H9 (cell line): Measurements from ENCODE around the gene MRPL16. TPM values are rescaled to one million over a fixed set of nuclear protein-coding genes. Genes with fewer than 3 reads are reported as not detected.
"Not testable (repeated sequence)": the region's sequence is repeated elsewhere in the genome, so short reads cannot be mapped to it uniquely, and the experiment has no call there.

Experiments used
- DNase-seq: peaks from one replicate; pipeline ENCODE4 v3.0.0-alpha.2; 2017
- H2AFZ ChIP-seq: one replicate; pipeline ENCODE4 v1.6.1; 2013; ENCODE audit warnings: mild to moderate bottlenecking, low read length, control low read depth, moderate library complexity
- H2AK5ac ChIP-seq: 2 replicates; pipeline ENCODE4 v1.6.1; 2013; ENCODE audit warnings: low read length, control low read depth, mixed read lengths; ENCODE audit not compliant: insufficient read length
- H2BK120ac ChIP-seq: one replicate; pipeline ENCODE4 v1.6.1; 2013; ENCODE audit warnings: low read depth, mild to moderate bottlenecking, low read length, control low read depth, inconsistent platforms; ENCODE audit not compliant: poor library complexity, severe bottlenecking
- H2BK12ac ChIP-seq: 2 replicates; pipeline ENCODE4 v1.6.1; 2013; ENCODE audit warnings: low read length, control low read depth, mixed read lengths, low read depth; ENCODE audit not compliant: insufficient read length
- H2BK15ac ChIP-seq: 2 replicates; pipeline ENCODE4 v1.6.1; 2013; ENCODE audit warnings: low read depth, low read length, control low read depth
- H2BK20ac ChIP-seq: one replicate; pipeline ENCODE4 v1.6.1; 2013; ENCODE audit warnings: low read depth, mild to moderate bottlenecking, low read length, control low read depth, inconsistent platforms; ENCODE audit not compliant: poor library complexity, severe bottlenecking
- H2BK5ac ChIP-seq: 2 replicates; pipeline ENCODE4 v1.6.1; 2013; ENCODE audit warnings: low read length, control low read depth, mixed read lengths; ENCODE audit not compliant: insufficient read length
- H3K14ac ChIP-seq: 2 replicates; pipeline ENCODE4 v1.6.1; 2013; ENCODE audit warnings: low read length, control low read depth; ENCODE audit not compliant: insufficient read depth
- H3K18ac ChIP-seq: 2 replicates; pipeline ENCODE4 v1.6.1; 2013; ENCODE audit warnings: low read depth, mild to moderate bottlenecking, mixed read lengths, low read length, control low read depth; ENCODE audit not compliant: insufficient read length
- H3K23ac ChIP-seq: 2 replicates; pipeline ENCODE4 v1.6.1; 2013; ENCODE audit warnings: low read length, control low read depth, mixed read lengths, low read depth; ENCODE audit not compliant: insufficient read length
- H3K23me2 ChIP-seq: 2 replicates; pipeline ENCODE4 v1.6.1; 2013; ENCODE audit warnings: low read depth, mild to moderate bottlenecking, mixed read lengths, low read length, control low read depth; ENCODE audit not compliant: insufficient read length, poor library complexity, severe bottlenecking
- H3K27ac ChIP-seq: 2 replicates; pipeline ENCODE4 v1.5.1; 2013; ENCODE audit warnings: low read length, control low read depth, mixed read lengths, low read depth; ENCODE audit not compliant: insufficient read length
- H3K27me3 ChIP-seq: 2 replicates; pipeline ENCODE4 v1.6.1; 2013; ENCODE audit warnings: low read length, control low read depth, inconsistent platforms; ENCODE audit not compliant: insufficient read depth
- H3K4ac ChIP-seq: 2 replicates; pipeline ENCODE4 v1.6.1; 2013; ENCODE audit warnings: low read depth, mild to moderate bottlenecking, control low read depth, inconsistent platforms, low read length, moderate library complexity
- H3K4me1 ChIP-seq: 2 replicates; pipeline ENCODE4 v1.6.1; 2013; ENCODE audit warnings: low read length, control low read depth, inconsistent platforms; ENCODE audit not compliant: insufficient read depth
- H3K4me2 ChIP-seq: 2 replicates; pipeline ENCODE4 v1.6.1; 2013; ENCODE audit warnings: low read length, control low read depth, mixed read lengths; ENCODE audit not compliant: insufficient read length, insufficient read depth
- H3K56ac ChIP-seq: 2 replicates; pipeline ENCODE4 v1.6.1; 2013; ENCODE audit warnings: low read depth, mild to moderate bottlenecking, mixed read lengths, low read length, control low read depth; ENCODE audit not compliant: insufficient read length
- H3K79me1 ChIP-seq: 2 replicates; pipeline ENCODE4 v1.6.1; 2013; ENCODE audit warnings: low read depth, mild to moderate bottlenecking, moderate library complexity, low read length, control low read depth, inconsistent platforms; ENCODE audit not compliant: insufficient read depth, poor library complexity, severe bottlenecking
- H3K79me2 ChIP-seq: 2 replicates; pipeline ENCODE4 v1.6.1; 2013; ENCODE audit warnings: low read length, control low read depth, inconsistent platforms; ENCODE audit not compliant: insufficient read depth
- H3K9ac ChIP-seq: 2 replicates; pipeline ENCODE4 v1.6.1; 2013; ENCODE audit warnings: low read length, control low read depth, mixed read lengths; ENCODE audit not compliant: insufficient read length; ENCODE audit errors: extremely low read depth
- H3K9me3 ChIP-seq: one replicate; pipeline ENCODE4 v1.6.1; 2013; ENCODE audit warnings: low read depth, low read length, inconsistent platforms; ENCODE audit not compliant: control insufficient read depth
- H3T11ph ChIP-seq: one replicate; pipeline ENCODE4 v1.6.1; 2013; ENCODE audit warnings: mild to moderate bottlenecking, low read length, control low read depth, inconsistent platforms
- H4K20me1 ChIP-seq: one replicate; pipeline ENCODE4 v1.6.1; 2013; ENCODE audit not compliant: control insufficient read depth, insufficient read length, insufficient read depth
- H4K5ac ChIP-seq: 2 replicates; pipeline ENCODE4 v1.6.1; 2013; ENCODE audit warnings: low read depth, mild to moderate bottlenecking, mixed read lengths, low read length, control low read depth; ENCODE audit not compliant: insufficient read length
- H4K8ac ChIP-seq: replicated peaks from 2 replicates; pipeline ENCODE4 v1.6.1; 2013; ENCODE audit warnings: low read length, control low read depth, mixed read lengths, low read depth; ENCODE audit not compliant: insufficient read length
- H4K91ac ChIP-seq: 2 replicates; pipeline ENCODE4 v1.6.1; 2013; ENCODE audit warnings: low read depth, mild to moderate bottlenecking, moderate library complexity, mixed read lengths, low read length, control low read depth; ENCODE audit not compliant: insufficient read length
- H3K27ac Mint-ChIP-seq, 3 experiments: 2 replicates in 2 of 3; 3 replicates in 1 of 3; pipeline ENCODE4 v1.8.0; 2020 to 2021; ENCODE audit warnings: mixed read lengths in 3 of 3, mild to moderate bottlenecking in 1 of 3, moderate library complexity in 1 of 3
- H3K27me3 Mint-ChIP-seq: 2 replicates; pipeline ENCODE4 v1.8.0; 2021; ENCODE audit warnings: low read depth, mild to moderate bottlenecking, moderate library complexity, mixed read lengths
- H3K36me3 Mint-ChIP-seq, 3 experiments: 2 replicates in 2 of 3; 3 replicates in 1 of 3; pipeline ENCODE4 v1.8.0; 2020 to 2021; ENCODE audit warnings: low read depth in 3 of 3, mixed read lengths in 3 of 3; ENCODE audit not compliant: insufficient read depth in 1 of 3
- H3K4me1 Mint-ChIP-seq, 2 experiments: 2 replicates each; pipeline ENCODE4 v1.8.0; 2020; ENCODE audit warnings: mixed read lengths in 2 of 2
- H3K4me3 Mint-ChIP-seq, 2 experiments: 2 replicates in 1 of 2; 3 replicates in 1 of 2; pipeline ENCODE4 v1.8.0; 2020 to 2021; ENCODE audit warnings: mild to moderate bottlenecking in 2 of 2, mixed read lengths in 2 of 2, moderate library complexity in 1 of 2
- H3K9me3 Mint-ChIP-seq, 2 experiments: 2 replicates in 1 of 2; 3 replicates in 1 of 2; pipeline ENCODE4 v1.8.0; 2020; ENCODE audit warnings: mild to moderate bottlenecking in 2 of 2, mixed read lengths in 2 of 2, moderate library complexity in 1 of 2
- CTCF ChIP-seq: fragments of 200-600 bp; sonication (generic); conservative IDR thresholded peaks from 3 replicates; pipeline ENCODE4 v1.8.0; 2021; ENCODE audit warnings: antibody characterized with exemption, mild to moderate bottlenecking
- WGBS: extraction: QIAGEN DNeasy Blood & Tissue Kit; methylation state at CpG from one replicate; pipeline ENCODE4 v1.1.7; 2013; ENCODE audit warnings: missing lambda C conversion rate, low lambda C conversion rate, mixed read lengths; ENCODE audit not compliant: insufficient read length; ENCODE audit errors: extremely low coverage; 5-methylcytosine and 5-hydroxymethylcytosine counted together
- total RNA-seq: library from RNA; stranded (reverse); gene quantifications from 2 replicates; pipeline ENCODE4 v1.2.1, GENCODE V29; 2021

Gene MRPL16
- total RNA-seq, 1 experiment from 2014 or later = 87.1 TPM

GRCh38 chr11:59849129-59849528 is 38.6 kb upstream of the MRPL16 start:
- no peaks in the 10 kb centered on the region for H4K20me1 ChIP-seq
- no peak overlapping the region for H2BK120ac ChIP-seq
- H3K4me1 ChIP-seq = 0 out of 2 replicates have a peak, but pooled peaks cover 3% of the 10 kb centered on the region
- H2BK5ac ChIP-seq = no peak overlapping the region
- no peak overlapping the region for H2BK12ac ChIP-seq
- no peaks in the 10 kb centered on the region for H3K79me1 ChIP-seq
- no peak overlapping the region for H2BK20ac ChIP-seq
- no peak overlapping the region for H3T11ph ChIP-seq
- no peak overlapping the region for H2BK15ac ChIP-seq
- no peak overlapping the region for H3K14ac ChIP-seq
- no peak for DNase-seq
- Mint-ChIP-seq H3K4me3 (no peak overlapping the region), H3K9me3 (no peaks in the 10 kb centered on the region), H3K27me3 (no peaks in the 10 kb centered on the region), H3K36me3 (no peaks in the 10 kb centered on the region), H3K4me1 (peaks cover 6% of the 10 kb centered on the region in 2 experiments), H3K27ac (no peak overlapping the region)
- H3K9me3 ChIP-seq = no peaks in the 10 kb centered on the region
- H3K9ac ChIP-seq = no peak overlapping the region
- no peak overlapping the region for H4K8ac ChIP-seq
- H3K56ac ChIP-seq = no peak overlapping the region
- H4K91ac ChIP-seq = no peak overlapping the region
- H3K18ac ChIP-seq = no peak overlapping the region
- no peak overlapping the region for H2AFZ ChIP-seq
- no peak overlapping the region for H3K23ac ChIP-seq
- no CpG with 5 or more reads among the region's 2 CpGs for WGBS
- no peak for TF ChIP-seq CTCF
- H3K27me3 ChIP-seq = no peaks in the 10 kb centered on the region
- no peak overlapping the region for H3K27ac ChIP-seq
- no peak overlapping the region for H3K4ac ChIP-seq
- no peak overlapping the region for H3K4me2 ChIP-seq
- H2AK5ac ChIP-seq = no peak overlapping the region
- H4K5ac ChIP-seq = no peak overlapping the region
- no peaks in the 10 kb centered on the region for H3K79me2 ChIP-seq
- H3K23me2 ChIP-seq = no peaks in the 10 kb centered on the region

- H3K4me2 ChIP-seq, H3K23ac ChIP-seq: not testable (repeated sequence)
- no CpG with 5 or more reads among the region's 6 CpGs for WGBS
Measured at GRCh38 chr11:59848439-59848838, 37.9 kb upstream of the MRPL16 start.

More at GRCh38 chr11:59848439-59848838, 37.9 kb upstream of the MRPL16 start:
- H3K27me3 ChIP-seq, H2AFZ ChIP-seq, H3K4me1 ChIP-seq, H3K36me3 Mint-ChIP-seq, H4K91ac ChIP-seq, H3K27me3 Mint-ChIP-seq, H3K4me1 Mint-ChIP-seq, H2BK120ac ChIP-seq, H3K9ac ChIP-seq, H3K14ac ChIP-seq, H3K79me2 ChIP-seq, H2BK15ac ChIP-seq, H3K56ac ChIP-seq, H3K18ac ChIP-seq, H4K20me1 ChIP-seq, H3K9me3 Mint-ChIP-seq, DNase-seq, H4K5ac ChIP-seq, H2AK5ac ChIP-seq, H3K23me2 ChIP-seq, H3K4ac ChIP-seq, H3K79me1 ChIP-seq, H2BK20ac ChIP-seq, H3K9me3 ChIP-seq, H3K27ac ChIP-seq, H3K27ac Mint-ChIP-seq, H3T11ph ChIP-seq, H4K8ac ChIP-seq, H2BK5ac ChIP-seq, H2BK12ac ChIP-seq, H3K4me3 Mint-ChIP-seq: not testable (repeated sequence)
